H7 (cell line): ENCODE measurements around the gene ELP5. TPM values are rescaled to one million over a fixed set of nuclear protein-coding genes. Genes with fewer than 3 reads are reported as not detected.
A peak's percentile ranks its signal among the peaks of the same experiment; 100 is the strongest.
"Not testable (repeated sequence)": the region's sequence is repeated elsewhere in the genome, so short reads cannot be mapped to it uniquely, and the experiment has no call there.

Experiments
- DNase-seq: peaks from one replicate; pipeline ENCODE4 v3.0.0; 2012
- H3K27me3 ChIP-seq: 2 replicates; pipeline ENCODE4 v1.6.0; 2011; ENCODE audit warnings: mild to moderate bottlenecking, low read length; ENCODE audit not compliant: control insufficient read depth, insufficient read depth
- H3K36me3 ChIP-seq: replicated peaks from 2 replicates; pipeline ENCODE4 v1.5.1; 2011; ENCODE audit warnings: low read length; ENCODE audit not compliant: control insufficient read depth, insufficient read depth
- H3K4me3 ChIP-seq: 2 replicates; pipeline ENCODE4 v1.5.1; 2011; ENCODE audit warnings: low read depth, mild to moderate bottlenecking, control low read depth, low read length, moderate library complexity; ENCODE audit not compliant: insufficient read depth
- total RNA-seq: library from RNA; depleted of rRNA; stranded (reverse); fragments of >200 nt; shearing (Covaris generic); gene quantifications from 2 replicates; pipeline ENCODE4 v1.2.3, GENCODE V29; 2014

The ELP5 gene
- total RNA-seq, 1 experiment from 2014 or later = 77.4 TPM

DNA sequence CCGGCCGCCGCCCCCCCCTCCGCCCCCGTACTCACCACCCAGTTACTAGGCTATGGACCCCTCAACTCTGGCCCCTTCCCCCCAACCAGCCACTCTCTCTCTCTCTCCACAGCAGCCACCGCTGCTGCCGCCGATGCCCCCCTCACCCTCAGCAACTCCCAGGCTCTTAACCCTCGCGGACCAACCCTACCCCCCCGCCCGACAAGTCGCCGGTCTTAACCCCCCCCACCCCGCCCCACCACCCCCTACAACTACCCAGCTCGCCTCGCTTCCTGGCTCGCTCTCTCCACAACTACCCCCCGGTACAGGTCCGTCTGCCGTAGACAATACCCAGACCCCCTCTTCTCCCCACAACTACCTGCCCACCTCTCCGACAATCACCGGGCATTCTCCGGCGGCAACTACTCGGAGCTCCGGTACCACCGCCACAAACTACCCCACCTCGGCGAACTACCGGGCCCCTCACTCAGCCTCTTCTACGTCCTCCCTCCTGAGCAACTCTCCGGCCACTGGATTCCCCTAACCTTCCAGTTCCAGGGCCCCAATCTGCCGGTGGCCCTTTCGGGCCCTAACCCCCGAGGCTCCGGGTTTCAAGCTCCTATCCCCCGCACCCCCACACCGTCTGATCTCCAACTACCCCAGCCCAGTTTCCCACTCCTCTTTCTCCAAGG, 13.5 kb upstream of the ELP5 start:
- DNase-seq = peak; percentile 91
- peaks cover 19% of the 10 kb centered on the region for H3K36me3 ChIP-seq
- H3K27me3 ChIP-seq = no peaks in the 10 kb centered on the region
- H3K4me3 ChIP-seq = peak overlapping the region; percentile 94

- peak within 1 kb of the TSS; percentile 94 for H3K4me3 ChIP-seq
- no peaks in the 10 kb centered on the region for H3K27me3 ChIP-seq
- DNase-seq = peak; percentile 99
- H3K36me3 ChIP-seq = peaks cover 22% of the 10 kb centered on the region
These were observed 12.7 kb upstream of the ELP5 start, which contains the start of gene PHF23 for GRCh38 chr17:7239091-7240027. Gene PHF23 (minus strand): TSS chr17:7239457. CDS start chr17:7239279, 178 bp downstream.

- no peak overlapping the region for H3K4me3 ChIP-seq
- DNase-seq = no peak
- peaks cover 20% of the 10 kb centered on the region for H3K36me3 ChIP-seq
- no peaks in the 10 kb centered on the region for H3K27me3 ChIP-seq
These were observed 11.6 kb upstream of the ELP5 start for GRCh38 chr17:7240375-7240774.

DNA sequence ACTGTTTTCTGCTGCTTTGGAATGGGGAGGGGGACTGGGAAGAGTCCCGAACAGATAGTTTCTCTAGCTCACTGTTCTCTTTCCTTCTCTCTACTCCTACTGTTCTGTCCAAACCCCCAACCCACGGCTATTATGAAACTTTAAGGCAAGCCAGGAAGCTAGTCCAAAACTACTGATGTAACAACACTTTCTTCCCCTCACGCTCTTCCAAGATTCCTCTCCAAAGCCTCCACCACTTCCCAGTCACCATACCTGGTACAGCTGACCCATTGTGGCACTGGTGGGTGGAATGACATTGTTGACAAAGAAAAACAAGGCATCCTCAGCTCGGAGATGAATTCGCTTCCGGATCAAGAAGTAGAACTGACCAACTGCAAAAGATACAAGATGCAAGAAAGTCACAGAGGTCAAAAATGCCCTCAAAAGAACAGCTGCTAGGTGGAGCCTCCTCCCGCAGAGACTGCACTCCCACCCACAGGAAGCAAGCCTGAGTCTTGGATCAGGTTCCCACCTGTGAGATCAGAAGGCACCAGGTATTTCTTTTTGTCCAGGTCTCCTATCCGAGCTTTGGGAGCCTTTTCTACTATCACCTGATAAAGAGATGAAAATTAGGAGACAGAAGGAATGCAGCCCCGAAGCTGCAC, 10.8 kb upstream of the ELP5 start:
- H3K27me3 ChIP-seq = no peaks in the 10 kb centered on the region
- H3K36me3 ChIP-seq = peaks cover 19% of the 10 kb centered on the region
- no peak for DNase-seq
- H3K4me3 ChIP-seq = peak overlapping the region; percentile 69

DNA sequence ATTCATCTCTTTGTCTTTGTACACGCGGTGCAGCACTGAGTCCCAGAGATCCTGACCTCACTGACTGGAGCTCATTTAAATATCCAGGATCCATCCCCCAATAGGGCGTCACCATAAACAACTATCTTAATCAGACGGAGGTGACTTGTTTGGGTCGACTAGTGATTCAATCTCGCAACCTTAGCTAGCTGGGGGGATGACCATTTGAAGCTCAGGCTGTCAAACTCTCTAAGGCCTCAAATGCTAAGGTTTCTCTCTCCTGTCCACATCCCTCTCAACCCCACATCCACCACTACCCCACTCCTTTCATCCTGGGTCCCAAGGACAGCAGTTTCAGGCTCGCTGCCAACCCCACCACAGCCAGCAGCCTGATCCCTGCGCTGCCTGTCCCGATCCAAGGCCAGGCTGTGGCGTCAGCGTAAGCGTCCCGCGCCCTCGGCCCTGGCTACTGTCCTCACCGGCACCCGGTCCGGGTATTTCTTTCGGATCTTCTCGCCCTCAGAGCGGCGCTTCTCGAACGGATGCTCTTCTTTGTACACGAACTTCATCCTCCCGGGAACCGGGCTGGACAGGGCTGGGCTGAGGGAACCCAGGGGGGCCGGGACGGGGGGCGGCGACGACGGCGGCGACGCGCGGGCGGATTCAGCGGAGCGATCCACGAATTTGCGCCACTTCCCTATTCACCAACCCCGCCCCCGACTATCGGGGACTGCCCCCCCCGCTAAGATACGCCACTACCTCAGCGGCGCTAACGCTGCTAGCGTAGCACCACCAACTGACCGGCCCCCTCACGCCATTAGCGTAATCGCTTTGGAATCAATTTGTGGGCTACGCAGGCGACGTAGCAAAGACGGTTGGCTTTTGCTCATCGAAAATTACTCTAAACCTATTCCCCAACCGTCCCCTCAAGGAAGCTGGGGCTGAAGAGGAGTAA, 10.0 kb upstream of the ELP5 start, which contains the start of gene GABARAP:
GABARAP (minus strand) TSS at position 667 of the 934 bp plus-strand sequence; CDS start at position 548, 119 bp downstream.
- Histone ChIP-seq H3K36me3 (peaks cover 12% of the 10 kb centered on the region), H3K27me3 (no peaks in the 10 kb centered on the region), H3K4me3 (peak within 1 kb of the TSS; percentile 69)
- DNase-seq = peak; percentile 93

DNA sequence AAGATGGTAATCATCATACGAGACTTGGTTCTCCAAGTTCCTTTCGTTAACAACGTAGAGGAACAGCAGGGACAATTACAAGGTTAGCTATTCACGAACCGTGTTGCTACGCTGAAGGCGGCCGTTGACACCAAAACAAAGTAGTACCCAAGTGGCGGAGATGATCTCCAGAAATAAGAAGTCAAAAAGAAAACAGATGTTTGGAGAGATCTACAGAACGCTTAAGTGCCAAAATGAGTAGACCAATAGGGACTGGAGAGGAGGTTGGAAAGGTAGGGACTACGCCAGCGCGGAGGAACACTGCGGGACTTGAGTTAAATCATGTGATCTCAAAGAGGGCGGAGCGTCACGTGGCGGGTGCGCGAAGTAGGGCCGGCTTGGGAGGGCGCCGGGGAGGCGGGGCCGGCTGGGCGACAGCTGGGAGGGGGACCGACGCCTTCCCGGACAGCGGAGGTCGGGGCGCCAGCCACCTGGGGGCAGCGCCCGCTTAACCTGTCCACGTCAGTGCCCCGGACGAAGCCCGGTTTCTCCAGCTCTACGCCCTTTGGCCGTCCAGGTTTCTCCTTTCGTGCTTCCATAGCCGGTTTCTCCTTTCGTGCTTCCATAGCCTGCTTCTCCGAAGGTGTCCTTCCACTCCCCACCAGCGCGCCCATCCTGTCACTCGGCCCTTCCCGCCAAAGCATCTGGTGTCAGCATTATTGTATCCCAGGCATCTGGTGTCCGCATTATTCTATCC, 9.1 kb upstream of the ELP5 start:
- peaks cover 12% of the 10 kb centered on the region for H3K36me3 ChIP-seq
- H3K4me3 ChIP-seq = peak overlapping the region; percentile 69
- peak; percentile 99 for DNase-seq
- H3K27me3 ChIP-seq = no peaks in the 10 kb centered on the region

DNA sequence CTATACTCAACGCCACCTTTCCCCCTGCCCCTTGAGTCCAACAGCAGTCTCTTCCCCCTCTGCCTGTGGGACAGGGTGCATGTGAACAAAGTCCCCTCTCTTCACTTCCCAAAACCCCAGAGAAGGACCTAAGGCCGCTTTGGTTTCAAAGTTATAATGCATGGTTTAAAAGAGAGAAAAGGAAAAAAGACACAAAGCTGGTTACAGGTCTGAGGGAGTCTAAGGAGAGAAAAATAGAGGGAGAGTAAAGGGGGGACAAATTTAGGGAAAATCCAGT, 8.6 kb upstream of the ELP5 start:
- DNase-seq = no peak
- peaks cover 12% of the 10 kb centered on the region for H3K36me3 ChIP-seq
- H3K27me3 ChIP-seq = no peaks in the 10 kb centered on the region
- peak overlapping the region; percentile 69 for H3K4me3 ChIP-seq

- peaks cover 12% of the 10 kb centered on the region for H3K36me3 ChIP-seq
- not testable (repeated sequence) for H3K4me3 ChIP-seq, DNase-seq, H3K27me3 ChIP-seq
These were observed 8.2 kb upstream of the ELP5 start for GRCh38 chr17:7243838-7244237.

GRCh38 chr17:7246779-7247178, 5.2 kb upstream of the ELP5 start:
- Histone ChIP-seq H3K36me3 (peaks cover 12% of the 10 kb centered on the region), H3K4me3 (no peak overlapping the region), H3K27me3 (no peaks in the 10 kb centered on the region)
- no peak for DNase-seq

GRCh38 chr17:7248796-7249195, 3.2 kb upstream of the ELP5 start:
- Histone ChIP-seq H3K36me3 (peaks cover 12% of the 10 kb centered on the region), H3K27me3 (no peaks in the 10 kb centered on the region), H3K4me3 (no peak overlapping the region)
- DNase-seq = no peak

GRCh38 chr17:7249214-7249613, 2.8 kb upstream of the ELP5 start:
- DNase-seq = no peak
- peaks cover 11% of the 10 kb centered on the region for H3K36me3 ChIP-seq
- no peaks in the 10 kb centered on the region for H3K27me3 ChIP-seq
- H3K4me3 ChIP-seq = no peak overlapping the region

GRCh38 chr17:7249830-7250229, 2.2 kb upstream of the ELP5 start:
- Histone ChIP-seq H3K27me3 (no peaks in the 10 kb centered on the region), H3K36me3 (peaks cover 8% of the 10 kb centered on the region), H3K4me3 (no peak overlapping the region; the same call in 1 of the 2 replicates)
- no peak for DNase-seq
